ENCODE data around the gene STK10. TPM values are rescaled to one million over a fixed set of nuclear protein-coding genes. Genes with fewer than 3 reads are reported as not detected.

Gene STK10
- total RNA-seq, 1 donor from 2014 or later = 14.9 TPM

DNA sequence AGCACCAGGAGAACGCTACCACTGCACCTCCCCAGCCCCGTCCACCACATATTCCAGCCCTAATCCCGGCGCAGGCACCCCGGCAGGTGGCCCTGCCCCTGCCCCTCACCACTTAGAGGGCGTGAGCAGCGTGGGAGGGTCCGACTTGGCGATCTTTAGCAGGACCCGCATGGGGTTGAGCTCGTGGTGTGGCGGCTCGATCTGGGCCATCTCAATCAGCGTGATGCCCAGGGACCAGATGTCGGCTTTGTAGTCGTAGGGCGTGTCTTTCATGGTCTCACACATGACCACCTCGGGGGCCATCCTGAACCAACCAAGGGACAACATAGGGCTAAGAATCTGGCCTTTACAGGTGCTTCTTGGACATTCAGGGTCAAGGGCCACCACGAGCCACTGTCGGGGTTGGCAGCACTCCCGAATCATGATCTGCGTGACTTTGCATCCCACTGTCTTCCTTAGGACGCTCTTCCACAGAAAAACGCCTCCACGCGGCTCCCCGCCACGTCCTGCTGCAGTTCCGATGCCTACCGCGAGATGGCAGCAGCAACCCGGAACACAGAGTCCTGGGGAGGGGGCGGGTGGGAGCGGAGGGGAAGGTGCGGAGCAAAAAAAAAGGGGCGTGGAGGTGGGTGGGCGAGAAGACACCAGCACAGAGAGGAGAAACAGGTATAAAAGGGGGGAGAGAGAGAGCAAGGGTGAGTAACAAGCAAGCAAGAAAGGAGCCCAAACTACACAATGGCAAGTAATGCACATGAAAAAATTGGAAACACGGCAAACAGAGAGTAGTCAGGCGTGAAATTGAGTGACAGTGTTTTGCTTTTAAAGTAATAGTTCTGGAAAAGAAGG lies 81.3 kb downstream of the STK10 start:
- DNase-seq = peak; percentile 85

DNA sequence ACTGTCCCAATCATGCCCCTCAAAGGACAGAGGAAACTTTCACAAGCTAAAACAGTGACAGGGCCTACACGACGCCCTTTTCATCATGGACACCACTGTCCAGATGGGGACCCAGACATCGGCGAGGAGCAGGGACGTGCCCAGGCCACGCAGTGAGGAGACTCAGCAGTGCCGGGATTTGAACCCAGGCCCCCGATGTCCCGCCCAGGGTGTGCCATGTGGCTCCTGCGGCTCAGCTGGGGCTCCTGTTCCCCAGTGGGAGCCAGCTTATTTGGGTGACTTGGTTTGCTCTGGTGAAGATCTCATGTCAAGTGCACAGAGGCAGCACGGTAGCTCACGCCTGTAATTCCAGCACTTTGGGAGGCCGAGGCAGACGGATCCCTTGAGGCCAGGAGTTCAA lies 82.2 kb downstream of the STK10 start:
- DNase-seq = no peak

DNA sequence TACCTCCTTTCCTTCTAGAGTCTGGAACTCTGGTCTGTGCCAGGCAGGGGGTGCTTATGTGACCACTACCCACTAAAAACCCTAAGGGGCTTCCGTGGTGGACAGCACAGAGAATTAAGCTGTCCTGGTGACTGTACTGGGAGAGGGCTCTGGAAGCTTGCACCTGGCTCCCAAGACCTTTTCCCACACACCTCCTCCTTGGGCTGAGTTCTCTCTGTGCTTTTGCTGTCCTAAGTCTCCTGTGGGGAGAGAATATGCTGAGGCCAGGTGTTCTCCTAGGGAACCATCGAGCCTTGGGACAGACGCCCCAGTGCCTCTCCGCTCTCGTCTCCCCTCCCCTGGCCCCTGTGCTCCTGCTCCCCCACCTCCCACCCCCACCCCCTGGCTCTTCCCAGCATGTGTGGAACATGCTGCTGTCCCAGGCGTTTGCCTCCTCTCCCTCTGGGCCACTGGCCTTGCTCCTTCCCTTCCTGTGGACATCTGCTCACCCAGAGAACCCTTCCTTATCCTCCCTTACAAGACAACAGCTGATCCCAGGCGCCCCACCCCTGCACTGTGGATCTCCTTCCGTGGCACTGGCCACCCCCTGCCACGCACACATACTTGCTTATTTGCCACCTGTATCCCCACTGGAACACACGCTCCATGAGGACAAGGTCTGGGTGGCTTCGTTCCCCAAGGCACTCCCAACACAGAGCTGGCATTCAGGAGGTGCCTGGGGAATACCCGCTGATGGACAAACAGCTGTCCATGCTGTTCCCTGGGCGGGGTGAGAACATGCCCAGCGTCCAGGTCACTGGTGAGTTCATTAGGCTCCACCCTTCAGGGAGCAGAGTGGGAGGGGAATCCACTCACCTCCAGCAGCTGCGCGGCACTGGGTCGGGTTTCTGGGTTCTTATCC lies 83.0 kb downstream of the STK10 start:
- peak; percentile 55 for DNase-seq

DNA sequence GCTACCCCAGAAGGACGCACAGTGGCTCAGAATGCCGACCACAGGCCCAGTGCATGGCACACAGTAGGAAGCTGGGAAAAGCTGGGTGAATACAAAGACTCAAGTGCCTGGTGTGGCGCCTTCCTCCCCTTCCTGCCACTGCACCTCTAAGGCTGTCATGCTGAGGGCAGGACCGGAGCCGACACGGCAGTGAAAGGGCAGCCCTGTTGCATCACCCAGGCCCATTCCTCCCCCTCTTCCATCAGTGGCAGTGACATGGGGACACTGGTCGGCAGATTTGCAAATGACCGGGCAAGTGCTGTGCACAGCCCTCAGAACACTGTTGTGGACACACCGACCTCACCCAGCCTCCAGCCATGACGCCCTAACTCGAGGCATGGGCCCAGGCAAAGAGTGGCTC lies 84.0 kb downstream of the STK10 start:
- DNase-seq = no peak

DNA sequence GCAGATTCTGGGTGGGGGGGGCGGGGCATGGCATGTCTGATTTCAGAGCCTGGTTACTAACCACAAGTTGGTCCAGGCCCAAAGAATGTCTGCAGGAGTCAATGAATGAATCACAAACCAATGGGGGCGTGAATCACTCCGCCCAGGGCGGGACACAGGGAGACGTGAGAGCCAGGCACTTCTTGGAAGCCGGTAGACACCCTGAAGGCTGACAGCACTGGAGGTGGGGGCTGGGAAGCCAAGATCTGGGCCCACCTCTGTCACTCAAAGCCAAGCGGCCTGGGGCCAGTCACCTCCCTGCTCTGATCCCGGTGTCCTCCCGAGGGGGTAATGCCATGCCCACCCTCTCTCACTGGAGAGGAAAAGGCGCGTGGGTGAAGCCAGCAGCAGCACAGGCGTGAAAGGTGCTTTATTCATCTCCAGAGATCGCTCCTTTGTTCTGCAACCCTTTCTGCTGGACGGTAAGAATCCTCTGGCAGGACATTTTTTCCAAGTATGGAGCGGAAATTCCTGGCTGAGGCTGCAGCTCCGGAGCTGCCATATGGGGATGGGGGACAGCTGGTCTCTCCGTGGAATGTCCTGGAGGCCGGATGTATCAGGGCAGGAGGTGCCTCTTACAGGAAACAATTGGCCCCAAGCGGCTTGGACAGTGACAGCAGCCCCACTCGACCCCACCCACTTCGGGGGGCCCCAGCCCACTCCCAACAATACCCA lies 85.0 kb downstream of the STK10 start:
- peak; percentile 86 for DNase-seq

DNA sequence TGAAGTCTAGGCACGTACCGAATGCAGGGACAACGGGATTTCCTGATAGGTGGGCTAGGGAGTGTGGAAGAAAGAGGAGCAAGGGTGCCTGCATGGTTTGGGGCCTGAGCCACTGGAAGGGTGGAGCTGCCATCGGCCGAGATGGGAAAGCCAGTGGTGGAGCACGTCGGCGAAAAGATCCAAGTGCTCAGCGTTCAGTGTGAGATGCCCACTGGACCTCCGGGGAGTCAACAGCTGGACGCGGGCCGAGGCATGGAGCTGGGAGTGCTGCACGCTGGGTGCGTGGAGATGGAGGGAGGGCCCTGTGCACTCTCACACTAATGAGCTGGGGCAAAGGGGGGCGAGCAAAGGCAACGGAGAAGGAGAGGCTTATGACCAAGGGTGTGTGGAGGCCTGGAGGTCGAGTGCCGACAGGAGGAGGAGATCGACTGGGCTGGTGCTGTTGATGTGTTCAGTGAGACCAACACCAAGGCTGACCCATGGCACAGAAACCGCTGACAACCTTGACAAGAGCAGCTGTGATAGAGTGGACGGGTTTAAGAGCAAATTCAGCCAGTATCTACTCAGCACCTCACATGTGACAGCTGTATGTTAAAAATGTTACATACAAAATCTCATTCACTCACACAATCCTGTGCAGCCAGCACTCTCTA lies 85.7 kb downstream of the STK10 start:
- DNase-seq = no peak

DNA sequence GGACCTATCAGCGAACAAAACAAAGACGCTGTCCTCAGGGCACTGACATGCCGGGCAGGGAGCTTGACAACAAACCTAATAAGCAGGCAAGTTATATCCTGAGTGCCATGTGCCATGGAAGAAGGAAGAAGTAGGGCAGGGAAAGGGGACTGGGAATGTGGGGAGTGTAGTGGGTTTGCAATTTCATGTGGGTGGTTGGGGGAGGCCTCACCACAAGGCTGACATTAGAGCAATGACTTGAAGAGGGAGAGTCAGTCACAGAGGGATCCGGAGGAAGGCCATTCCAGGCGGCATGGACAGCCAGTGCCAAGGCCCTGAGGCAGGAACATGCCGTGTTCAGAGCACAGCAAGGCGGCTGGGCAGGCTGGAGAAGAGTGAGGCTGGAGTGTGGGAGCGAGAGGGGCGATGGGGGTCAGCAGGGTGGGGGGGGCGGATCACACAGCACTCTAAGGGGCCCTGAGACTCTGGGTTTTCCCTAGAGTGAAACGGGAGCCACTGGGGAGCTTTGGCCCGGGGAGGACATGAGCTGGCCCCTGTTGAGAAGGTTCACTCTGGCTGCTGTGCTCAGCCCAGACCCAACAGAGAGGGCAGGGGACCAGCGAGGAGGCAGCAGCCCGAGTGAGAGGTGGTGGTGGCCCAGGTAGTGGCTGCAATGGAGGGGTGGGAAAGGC lies 86.3 kb downstream of the STK10 start:
- DNase-seq = no peak

DNA sequence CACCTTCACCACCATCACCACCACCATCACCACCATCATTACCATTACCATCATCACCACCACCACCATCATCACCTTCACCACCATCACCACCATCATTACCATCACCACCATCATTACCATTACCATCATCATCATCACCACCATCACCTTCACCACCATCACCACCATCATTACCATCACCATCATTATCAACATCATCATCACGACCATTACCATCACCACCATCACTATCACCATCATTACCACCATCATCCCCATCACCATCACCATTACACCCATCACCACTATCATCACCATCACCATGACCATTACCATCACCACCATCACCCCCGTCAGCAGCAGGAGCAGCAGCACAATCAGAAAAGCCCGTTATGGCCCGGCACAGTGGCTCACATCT lies 89.1 kb downstream of the STK10 start:
- DNase-seq = no peak

DNA sequence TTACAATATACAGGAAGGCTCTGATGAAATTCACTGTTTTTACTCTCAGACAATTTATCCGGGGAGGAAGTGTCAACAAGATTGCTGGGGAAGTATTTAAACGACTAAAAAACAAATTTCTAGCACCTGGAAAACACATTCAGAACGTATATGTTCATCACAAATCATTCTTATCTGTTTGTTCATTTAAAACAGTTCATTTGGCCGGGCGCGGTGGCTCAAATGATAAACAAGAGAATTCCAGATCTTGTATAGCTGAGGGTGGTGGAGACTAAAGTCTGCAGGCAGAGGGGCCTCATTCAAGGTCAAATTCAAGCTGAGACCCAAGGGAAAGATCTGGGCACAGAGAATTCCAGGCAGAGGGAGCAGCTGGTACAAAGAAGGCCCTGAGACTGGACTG lies 90.0 kb downstream of the STK10 start:
- DNase-seq = no peak

DNA sequence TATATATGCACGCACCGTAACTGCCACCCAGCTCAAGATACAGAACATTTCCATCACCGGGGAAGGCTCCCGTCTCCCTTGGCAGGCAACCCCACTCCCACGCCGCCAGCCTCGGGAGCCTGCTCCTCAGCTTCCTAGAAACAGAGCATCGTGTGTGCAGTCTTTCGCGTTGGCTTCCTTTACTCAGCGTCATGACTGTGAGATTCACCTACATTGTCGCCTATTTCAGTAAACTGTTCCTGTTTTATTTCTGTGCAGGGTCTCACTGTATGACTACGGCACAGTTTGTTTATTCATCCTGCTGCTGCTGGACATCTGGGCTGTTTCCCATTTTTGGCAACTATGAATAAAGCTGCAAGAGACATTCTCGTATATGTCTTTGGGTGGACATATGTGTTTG lies 90.7 kb downstream of the STK10 start:
- peak; percentile 77 for DNase-seq

DNA sequence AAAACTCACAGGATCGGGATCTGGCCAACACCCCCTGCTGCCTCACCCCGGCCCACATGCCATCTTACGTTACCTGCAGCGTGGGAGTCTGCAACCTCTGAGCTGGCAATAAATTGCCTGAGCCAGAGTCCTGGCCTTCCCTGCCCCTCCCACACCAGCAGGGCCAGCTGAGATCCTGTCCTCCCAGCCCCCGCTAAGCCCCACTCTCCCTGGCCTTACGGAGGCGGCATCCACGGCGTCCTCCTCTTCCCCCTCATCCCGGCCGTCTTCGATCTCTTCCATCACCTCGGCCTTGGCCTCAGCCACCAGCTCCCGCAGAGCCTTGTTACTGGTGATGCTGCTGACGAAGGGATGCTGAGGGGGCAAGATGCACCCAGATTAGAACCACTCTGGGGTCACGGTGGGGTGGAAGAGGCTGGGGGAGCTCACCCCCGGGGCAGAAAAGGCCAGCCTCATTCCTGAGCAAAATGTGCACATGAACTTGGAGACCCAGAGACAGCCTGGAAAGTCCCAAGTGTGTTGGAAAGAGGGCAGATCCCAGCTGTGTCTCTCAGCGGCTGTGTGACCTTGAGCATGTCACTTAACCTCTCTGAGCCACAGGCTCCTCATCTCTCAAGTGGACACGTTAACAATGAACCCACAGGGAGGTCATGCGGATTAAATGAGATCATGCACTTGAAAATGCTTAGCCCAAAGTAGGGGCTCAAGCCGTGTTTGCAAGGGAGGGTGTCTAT lies 91.7 kb downstream of the STK10 start:
- DNase-seq = no peak

DNA sequence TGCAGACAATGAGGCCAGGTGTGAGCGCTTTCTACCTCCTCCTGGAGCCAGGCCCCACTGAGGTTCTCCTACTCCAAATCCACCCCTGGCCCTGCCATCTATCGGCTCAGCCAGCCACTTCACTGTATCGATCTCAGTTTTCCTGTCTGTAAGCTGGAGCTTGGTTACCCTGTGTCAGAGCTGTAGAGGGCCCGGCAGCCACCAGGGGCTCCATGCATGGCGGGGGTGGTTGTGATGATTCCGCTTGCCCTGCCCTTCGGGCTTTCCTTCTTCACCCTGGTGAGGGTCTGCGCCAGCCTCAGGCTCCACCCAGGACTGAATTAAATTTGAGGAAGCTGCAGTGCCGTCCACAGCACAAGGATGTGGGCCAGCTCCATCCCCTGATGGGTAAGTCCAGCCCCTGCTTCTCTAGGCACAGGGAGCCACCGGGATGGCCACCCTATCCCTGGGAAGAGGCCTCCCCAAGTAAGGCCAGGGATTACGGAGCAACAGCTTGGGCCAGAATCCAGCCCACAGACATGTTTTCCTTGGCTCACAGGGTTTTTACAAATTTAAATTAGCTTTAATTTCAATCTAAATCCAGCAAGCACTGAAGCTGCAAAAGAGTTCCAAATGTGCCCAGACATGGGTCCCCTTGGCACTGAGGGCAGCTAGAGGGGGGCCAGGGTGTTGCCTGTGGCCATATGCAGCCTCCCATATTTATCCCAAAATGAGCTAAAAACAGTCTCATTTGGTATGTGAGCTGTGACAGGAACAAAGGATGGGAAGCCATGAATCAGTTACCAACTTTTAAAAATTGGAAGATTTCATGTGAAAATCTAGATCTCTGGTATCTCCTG lies 92.4 kb downstream of the STK10 start:
- no peak for DNase-seq

DNA sequence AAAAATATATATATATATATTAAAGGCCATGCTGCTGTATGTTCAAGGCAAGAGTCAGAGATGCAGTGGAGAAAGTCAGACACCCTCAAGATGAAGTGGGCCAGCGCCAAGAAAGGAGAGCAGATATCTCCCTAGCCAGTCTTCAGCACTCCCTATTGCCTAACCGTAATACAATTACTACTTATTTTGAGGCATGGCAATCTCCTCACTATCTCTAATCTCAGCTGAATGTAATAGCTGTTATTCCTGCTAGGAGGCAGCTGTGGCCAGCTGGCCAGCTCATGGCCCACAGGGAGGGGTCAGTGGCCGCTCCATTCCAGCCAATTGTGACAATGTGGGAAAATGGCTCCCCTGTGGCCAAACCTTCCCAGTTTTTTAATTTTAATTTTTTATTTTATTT lies 94.1 kb downstream of the STK10 start:
- DNase-seq = no peak

DNA sequence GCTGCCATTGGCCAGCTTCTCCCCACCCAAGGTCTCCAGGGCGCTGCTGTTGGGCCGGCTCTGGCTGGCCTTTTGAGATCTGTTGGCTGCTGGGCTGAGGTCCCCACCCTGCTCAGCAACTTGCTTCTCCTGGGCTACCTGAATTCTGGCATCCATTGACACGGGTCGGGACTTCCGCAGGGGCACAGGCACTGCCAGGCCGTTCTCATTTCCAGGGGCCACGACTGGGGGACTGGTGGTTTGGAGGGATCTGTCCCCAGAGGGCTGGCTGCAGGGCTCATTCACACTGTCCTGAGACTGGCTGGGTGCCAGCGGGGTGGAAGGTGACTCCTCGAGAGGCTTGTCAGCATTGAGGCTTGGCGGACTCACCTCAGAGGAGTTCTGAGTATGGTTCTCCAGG lies 94.5 kb downstream of the STK10 start:
- DNase-seq = no peak

DNA sequence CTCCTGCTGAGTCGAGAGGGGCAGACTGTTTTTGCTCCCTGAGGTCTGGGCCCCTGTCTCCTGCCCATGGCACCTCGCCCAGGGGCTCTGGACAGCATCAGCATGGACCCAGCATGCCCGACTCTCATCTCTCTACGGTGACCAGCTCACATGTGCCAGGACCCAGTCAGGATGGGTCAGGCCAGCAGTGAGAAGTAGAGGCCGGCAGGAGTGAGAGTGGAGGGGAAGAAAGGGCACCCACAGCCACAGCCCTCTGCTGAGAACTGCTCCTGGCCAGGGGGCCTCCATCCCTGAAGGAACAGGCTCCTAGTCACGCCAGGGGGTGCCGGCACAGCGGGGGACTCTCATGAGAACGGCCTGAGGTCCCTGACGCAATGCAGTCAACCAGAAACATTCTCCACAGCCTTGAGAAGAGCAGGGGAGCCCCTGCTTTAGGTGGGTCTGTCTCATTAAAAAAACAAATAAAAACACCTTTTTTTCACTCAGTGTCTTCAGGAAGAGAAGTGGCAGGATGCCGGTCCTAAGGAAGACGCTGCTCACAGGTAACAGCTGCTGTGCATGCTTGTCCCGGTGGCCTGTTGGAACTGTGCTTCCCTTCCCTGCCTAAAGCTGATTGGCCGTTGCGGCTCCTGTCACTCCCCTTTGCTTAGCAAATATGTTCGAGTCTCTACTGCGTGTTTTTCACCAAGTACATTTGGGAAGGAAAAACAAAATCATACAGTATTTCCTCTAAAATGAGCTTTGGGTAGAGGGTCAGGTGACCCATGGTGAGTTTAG lies 95.9 kb downstream of the STK10 start:
- DNase-seq = no peak

DNA sequence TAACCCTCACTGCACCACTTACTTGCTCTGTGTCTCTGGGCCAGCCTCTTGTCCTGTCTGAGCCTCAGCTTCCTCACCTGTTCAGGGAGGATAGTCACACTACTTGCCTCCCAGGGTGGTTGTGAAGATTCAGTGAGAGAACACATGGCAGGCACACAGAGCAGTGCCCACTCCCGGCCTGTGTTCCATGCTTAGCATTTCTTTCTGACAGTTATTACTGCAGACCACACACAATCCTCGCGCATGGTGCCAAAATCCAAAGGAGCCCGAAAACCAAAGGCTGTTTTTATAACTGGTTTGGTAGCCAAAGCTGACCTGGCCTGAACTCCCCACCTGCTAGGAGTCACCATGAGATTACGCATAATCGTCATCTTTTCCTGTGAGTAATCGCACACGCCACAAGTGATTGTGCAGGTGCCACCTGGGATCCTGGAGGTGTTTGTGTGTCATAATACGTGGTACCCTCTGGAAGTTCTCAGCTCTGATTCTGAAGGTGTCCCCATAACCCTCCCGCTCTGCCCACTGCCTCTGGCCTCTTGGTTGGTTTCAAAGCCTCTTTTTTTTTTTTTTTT lies 97.0 kb downstream of the STK10 start:
- no peak for DNase-seq

DNA sequence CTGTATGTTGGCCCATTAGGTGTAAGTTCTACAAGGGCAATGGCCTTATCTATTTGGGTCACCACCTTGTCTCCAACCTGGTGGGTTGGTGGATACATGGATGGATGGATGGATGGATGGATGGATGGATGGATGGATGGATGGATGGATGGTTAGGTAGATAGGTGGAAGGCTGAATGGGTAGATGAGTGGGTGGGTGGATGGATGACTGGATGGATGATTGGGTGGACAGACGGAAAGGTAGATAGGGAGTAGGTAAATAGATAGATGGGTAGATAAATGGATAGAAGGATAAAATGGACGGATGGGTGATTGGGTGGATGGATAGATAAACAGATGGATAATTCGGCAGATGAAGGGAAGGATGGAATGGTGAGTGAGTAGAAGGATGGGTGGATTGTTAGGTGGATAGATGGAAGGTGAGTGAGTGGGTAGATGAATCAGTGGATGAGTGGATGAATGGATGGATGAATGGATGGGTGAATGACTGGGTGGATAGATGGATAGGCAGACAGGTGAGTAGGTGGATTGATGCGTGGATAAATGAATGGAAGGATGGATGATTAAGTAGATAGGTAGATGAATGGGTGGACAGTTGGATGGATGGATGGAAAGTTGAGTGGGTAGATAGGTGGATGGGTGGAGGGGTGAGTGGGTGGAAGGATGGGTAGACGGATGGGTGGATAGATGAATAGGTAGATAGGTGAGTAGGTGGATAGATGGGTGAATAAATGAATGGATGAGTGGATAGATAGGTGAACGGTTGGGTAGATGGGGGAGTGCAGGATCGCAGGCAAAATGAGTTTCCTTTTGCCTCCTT lies 98.5 kb downstream of the STK10 start:
- no peak for DNase-seq

DNA sequence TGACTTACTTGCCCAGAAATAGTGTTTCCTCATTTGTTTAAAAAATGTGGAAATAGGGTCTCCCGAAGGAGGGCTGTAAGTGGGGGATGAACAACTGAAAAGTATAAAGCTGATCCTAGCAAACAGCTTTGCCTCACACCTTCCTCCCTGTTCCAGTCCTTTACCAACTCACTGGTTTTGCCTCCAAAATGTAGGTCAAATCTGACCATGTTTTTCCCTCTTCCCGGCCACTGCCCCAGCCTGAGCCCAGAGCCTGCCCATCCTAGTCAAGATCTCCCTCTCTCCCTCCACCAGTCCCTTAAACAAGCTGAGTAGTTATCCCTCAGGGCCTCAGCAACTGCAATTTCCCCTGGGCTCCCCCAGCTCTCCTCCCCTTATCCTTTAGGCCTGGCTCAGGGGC lies 99.2 kb downstream of the STK10 start:
- no peak for DNase-seq
